Endothelial cell of umbilical vein (primary cell): ENCODE results near the gene MPL. TPM values are rescaled to one million over a fixed set of nuclear protein-coding genes. Genes with fewer than 3 reads are reported as not detected.

Source experiments
- BruUV-seq: library from RNA; stranded (reverse); fragments of 400-500 nt; replicated peaks from 2 replicates; lab custom pipeline; 2021; lab: Mats Ljungman, UMichigan
- CTCF ChIA-PET: fragments of 300-600, 350-600 bp; sonication (Branson Sonifier 250); formaldehyde crosslinking; loops from one replicate; lab custom pipeline; 2021; ENCODE audit warnings: antibody characterized with exemption, inconsistent platforms; lab: Charles Lee
- POLR2A ChIA-PET: fragments of 300-600, 350-600 bp; sonication (Branson Sonifier 250); formaldehyde crosslinking; loops from one replicate; lab custom pipeline; 2021; ENCODE audit warnings: antibody characterized with exemption, inconsistent platforms; lab: Charles Lee
- DNase-seq: peaks from one replicate; pipeline ENCODE4 v3.0.0-alpha.2; 2011; ENCODE audit warnings: low read depth, low spot score
- FAIRE-seq: peaks from 2 replicates; lab custom pipeline; 2011; peaks lifted over from hg19 to GRCh38; lab: Jason Lieb, UNC
- H2AFZ ChIP-seq: 2 replicates; pipeline ENCODE4 v1.6.0; 2012; ENCODE audit warnings: low read depth, low read length, control low read depth, inconsistent platforms
- H3K27ac ChIP-seq: 2 replicates; pipeline ENCODE4 v1.5.1; 2011; ENCODE audit warnings: low read depth, mild to moderate bottlenecking, control low read depth, low read length, moderate library complexity; ENCODE audit not compliant: insufficient read depth
- H3K27me3 ChIP-seq, 2 experiments: 2 replicates each; pipeline versions ENCODE4 v1.6.0 to v1.6.1; 2011; ENCODE audit warnings: low read length in 2 of 2, mixed read lengths in 1 of 2; ENCODE audit not compliant: control insufficient read depth in 2 of 2, insufficient read depth in 2 of 2
- H3K36me3 ChIP-seq, 2 experiments: 2 replicates in 1 of 2; 3 replicates in 1 of 2; pipeline ENCODE4 v1.5.1; 2011; ENCODE audit warnings: low read length in 2 of 2, mild to moderate bottlenecking in 1 of 2, moderate library complexity in 1 of 2; ENCODE audit not compliant: control insufficient read depth in 2 of 2, insufficient read depth in 2 of 2; ENCODE audit errors: extremely low read depth in 1 of 2
- H3K4me1 ChIP-seq: 3 replicates; pipeline ENCODE4 v1.5.1; 2011; ENCODE audit warnings: mild to moderate bottlenecking, low read length; ENCODE audit not compliant: control insufficient read depth, insufficient read depth; ENCODE audit errors: extremely low read depth
- H3K4me2 ChIP-seq: 2 replicates; pipeline ENCODE4 v1.6.1; 2011; ENCODE audit warnings: low read length, control low read depth, mixed read lengths; ENCODE audit not compliant: insufficient read depth
- H3K4me3 ChIP-seq, 3 experiments: fragments of 200-600 bp in 1 of 3; sonication (generic), shearing (Covaris generic) in 1 of 3; replicated peaks in 1 of 3; 2 replicates each; pipeline ENCODE4 v1.5.1; 2011 to 2016; ENCODE audit warnings: control low read depth in 3 of 3, low read length in 3 of 3, mild to moderate bottlenecking in 2 of 3, inconsistent platforms in 1 of 3, low read depth in 1 of 3, moderate library complexity in 1 of 3; ENCODE audit not compliant: insufficient read depth in 1 of 3
- H3K79me2 ChIP-seq: 2 replicates; pipeline ENCODE4 v1.6.0; 2012; ENCODE audit warnings: low read length, inconsistent platforms; ENCODE audit not compliant: control insufficient read depth, insufficient read depth
- H3K9ac ChIP-seq: replicated peaks from 2 replicates; pipeline ENCODE3; 2011; ENCODE audit warnings: low read length, control low read depth; ENCODE audit not compliant: insufficient read depth; ENCODE audit errors: extremely low read depth
- H3K9me1 ChIP-seq: replicated peaks from 3 replicates; pipeline ENCODE4 v1.6.0; 2011; ENCODE audit warnings: mild to moderate bottlenecking, low read length; ENCODE audit not compliant: control insufficient read depth, insufficient read depth; ENCODE audit errors: extremely low read depth
- H3K9me3 ChIP-seq: replicated peaks from 2 replicates; pipeline ENCODE4 v1.5.1; 2012; ENCODE audit warnings: low read length, inconsistent platforms; ENCODE audit not compliant: control insufficient read depth, insufficient read depth
- H4K20me1 ChIP-seq: replicated peaks from 2 replicates; pipeline ENCODE3; 2011; ENCODE audit warnings: mild to moderate bottlenecking, low read length; ENCODE audit not compliant: control insufficient read depth, insufficient read depth; ENCODE audit errors: extremely low read depth
- CTCF ChIP-seq, 2 donors: IDR thresholded peaks; 1 replicate in 1 of 2; 2 replicates in 1 of 2; pipeline ENCODE4 v1.5.1; 2011; ENCODE audit warnings: low read length in 2 of 2, mild to moderate bottlenecking in 2 of 2, moderate library complexity in 2 of 2, control low read depth in 1 of 2, inconsistent platforms in 1 of 2, low read depth in 1 of 2; ENCODE audit not compliant: insufficient read depth in 1 of 2; ENCODE audit errors: extremely low read depth in 1 of 2
- EZH2 ChIP-seq: IDR thresholded peaks from 2 replicates; pipeline ENCODE4 v1.6.1; 2012; ENCODE audit warnings: borderline replicate concordance, low read depth, mild to moderate bottlenecking, moderate library complexity, low read length, inconsistent platforms; ENCODE audit not compliant: severe bottlenecking
- FOS ChIP-seq: IDR thresholded peaks from 2 replicates; pipeline ENCODE4 v1.6.1; 2011; ENCODE audit warnings: mild to moderate bottlenecking, low read length, moderate library complexity, borderline replicate concordance; ENCODE audit not compliant: insufficient read depth
- GATA2 ChIP-seq: IDR thresholded peaks from 2 replicates; pipeline ENCODE4 v1.7.0; 2011; ENCODE audit warnings: low read depth, mild to moderate bottlenecking, moderate library complexity, mixed read lengths, low read length; ENCODE audit not compliant: insufficient read length, insufficient read depth
- JUN ChIP-seq: IDR thresholded peaks from 2 replicates; pipeline ENCODE4 v1.6.1; 2011; ENCODE audit warnings: borderline replicate concordance, low read depth; ENCODE audit not compliant: insufficient read length, insufficient read depth
- MAX ChIP-seq: IDR thresholded peaks from 2 replicates; pipeline ENCODE4 v1.6.1; 2011; ENCODE audit not compliant: insufficient read depth, insufficient read length
- MYC ChIP-seq: IDR thresholded peaks from one replicate; pipeline ENCODE4 v1.6.1; 2011; ENCODE audit warnings: mild to moderate bottlenecking, low read depth, low read length
- POLR2A ChIP-seq: IDR thresholded peaks from 2 replicates; pipeline ENCODE4 v1.6.1; 2012; ENCODE audit warnings: low read depth, mild to moderate bottlenecking, control low read depth, low read length
- POLR2AphosphoS5 ChIP-seq: IDR thresholded peaks from 2 replicates; pipeline ENCODE4 v1.6.1; 2012; ENCODE audit warnings: low read depth, mild to moderate bottlenecking, control low read depth, low read length, moderate library complexity; ENCODE audit not compliant: insufficient read depth
- dilution Hi-C: fragments of 300-500 bp; cut with MboI; formaldehyde crosslinking; loops from one replicate; pipeline ENCODE4 v1.15.0; 2019; ENCODE audit warnings: low sequenced_read_pairs; ENCODE audit not compliant: extremely low pct_ligation_motif_present
- intact Hi-C: fragments of 100-400 bp; cut with micrococcal nuclease; formaldehyde crosslinking; loops from one replicate; pipeline ENCODE4 v1.10.0; 2022
- polyA plus RNA-seq, 4 experiments: library from polyadenylated mRNA; depleted of rRNA in 3 of 4; stranded (reverse) in 3 of 4; unstranded in 1 of 4; fragments of >200 nt; gene quantifications; 2 replicates each; pipeline versions ENCODE4 v1.2.1 to v1.2.3, GENCODE V29; 2011 to 2012; ENCODE audit warnings: missing spikeins in 1 of 4
- total RNA-seq: library from RNA; stranded (reverse); gene quantifications from 2 replicates; pipeline ENCODE4 v1.2.3, GENCODE V29; 2021

The MPL gene
- total and polyA plus RNA-seq, 2 donors (not counting 3 experiments of a cell fraction or from before 2014, with no cell fraction given): 0.14 to 0.24 TPM

GRCh38 chr1:43339584-43340232 is 2.1 kb downstream of the MPL start:
- H3K9ac ChIP-seq: no peak overlapping the region
- DNase-seq (no peak), FAIRE-seq (no peak)
- H3K27me3 ChIP-seq: peaks cover 0 to 2% of the 10 kb centered on the region in 2 experiments
- no TSS peak for BruUV-seq
- CTCF ChIA-PET: interaction anchor here (0.9 to 1.5 kb wide), 2 partner anchors 10 to 37 kb away, joined by 4 to 5 read pairs; no protein-coding TSS in a partner anchor
- TF ChIP-seq EZH2: no peak
- no peak for TF ChIP-seq GATA2
- TF ChIP-seq JUN: no peak
- TF ChIP-seq FOS: no peak
- no peak for TF ChIP-seq POLR2A
- no peak for TF ChIP-seq POLR2AphosphoS5
- TF ChIP-seq MYC: no peak
- TF ChIP-seq CTCF (IDR thresholded peaks at IDR 0.05; ENCODE audit: extremely low read depth in 1 of 2, insufficient read depth in 1 of 2, low read depth in 1 of 2, low read length in 2 of 2): no peak
- no peak for TF ChIP-seq MAX
- H4K20me1 ChIP-seq: no peaks in the 10 kb centered on the region
- no peaks in the 10 kb centered on the region for H3K9me1 ChIP-seq
- no peaks in the 10 kb centered on the region for H3K36me3 ChIP-seq
- no peak overlapping the region for H2AFZ ChIP-seq
- H3K4me2 ChIP-seq: no peak overlapping the region
- H3K79me2 ChIP-seq: no peaks in the 10 kb centered on the region
- no peak overlapping the region for H3K4me3 ChIP-seq
- POLR2A ChIA-PET: no interaction called here
- H3K27ac ChIP-seq: no peak overlapping the region
- dilution Hi-C loops (no loop called here), intact Hi-C loops (no loop called here)
- no peaks in the 10 kb centered on the region for H3K4me1 ChIP-seq
- H3K9me3 ChIP-seq: no peaks in the 10 kb centered on the region
